NT2/D1 (cell line): ENCODE measurements around the gene CAPZB.

ENCODE experiments used
- SUZ12 ChIP-seq: IDR thresholded peaks from 2 replicates; pipeline ENCODE4 v1.6.1; 2011; ENCODE audit not compliant: insufficient read length, insufficient read depth; ENCODE audit errors: extremely low read depth
- YY1 ChIP-seq: IDR thresholded peaks from 2 replicates; pipeline ENCODE4 v1.6.1; 2011; ENCODE audit not compliant: insufficient read length, insufficient read depth
- ZNF274 ChIP-seq: IDR thresholded peaks from 2 replicates; pipeline ENCODE4 v1.6.1; 2011; ENCODE audit warnings: mild to moderate bottlenecking, low read depth, low read length

GRCh38 chr1:19400875-19401534, 84.3 kb downstream of the CAPZB start:
- no peak for TF ChIP-seq ZNF274
- TF ChIP-seq YY1 = no peak
- no peak for TF ChIP-seq SUZ12
